Skeletal muscle cell (primary cell): Measurements from ENCODE around the gene AP4B1.
A peak's percentile ranks its signal among the peaks of the same experiment; 100 is the strongest.

Experiments used
- DNase-seq: peaks from one replicate; pipeline ENCODE4 v3.0.0-alpha.2; 2010; ENCODE audit warnings: low read depth
- H3K4me3 ChIP-seq: 2 replicates; pipeline ENCODE4 v1.5.1; 2011; ENCODE audit warnings: low read depth, mild to moderate bottlenecking, control low read depth, low read length, moderate library complexity

Gene AP4B1

DNA sequence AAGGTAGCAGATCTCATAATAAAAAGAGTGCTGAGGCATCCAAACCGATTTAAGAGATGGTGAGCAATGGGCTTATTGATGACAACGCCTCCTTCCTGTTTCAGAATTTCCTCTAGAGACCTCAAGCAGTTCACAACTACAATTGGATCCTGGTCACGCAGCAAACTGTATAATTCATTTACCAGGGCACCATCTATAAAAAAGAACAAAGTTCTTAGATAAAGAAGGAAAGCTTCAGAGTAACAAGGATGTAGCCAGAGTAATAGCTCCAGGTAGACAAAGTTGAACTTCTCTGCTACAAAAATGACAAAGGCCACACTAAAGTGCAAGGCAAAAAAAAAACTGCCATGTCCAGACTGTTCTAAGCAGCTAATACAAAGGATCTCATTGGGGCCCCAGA is 3.4 kb downstream of the AP4B1 start:
- H3K4me3 ChIP-seq: no peak overlapping the region
- no peak for DNase-seq

DNA sequence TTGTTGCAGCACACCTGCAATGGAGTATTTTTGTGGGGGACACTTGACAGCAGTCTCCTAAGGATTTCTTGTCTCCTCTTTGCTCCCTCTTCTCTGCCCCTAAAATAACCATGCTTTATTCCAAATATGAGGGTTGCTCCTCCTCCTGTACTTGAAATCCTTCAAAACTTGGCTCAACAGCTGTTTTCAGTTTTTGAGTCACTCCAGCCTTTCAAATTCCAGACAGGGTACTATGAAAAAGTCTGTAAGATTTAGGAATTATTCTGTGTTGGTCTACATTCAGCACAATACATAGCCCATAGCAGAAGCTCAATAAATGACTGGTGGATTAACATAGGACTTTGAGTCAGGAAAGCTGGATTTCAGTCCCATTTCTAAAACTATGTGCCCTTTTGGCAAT is 5.5 kb downstream of the AP4B1 start:
- DNase-seq: no peak
- no peak overlapping the region for H3K4me3 ChIP-seq

DNA sequence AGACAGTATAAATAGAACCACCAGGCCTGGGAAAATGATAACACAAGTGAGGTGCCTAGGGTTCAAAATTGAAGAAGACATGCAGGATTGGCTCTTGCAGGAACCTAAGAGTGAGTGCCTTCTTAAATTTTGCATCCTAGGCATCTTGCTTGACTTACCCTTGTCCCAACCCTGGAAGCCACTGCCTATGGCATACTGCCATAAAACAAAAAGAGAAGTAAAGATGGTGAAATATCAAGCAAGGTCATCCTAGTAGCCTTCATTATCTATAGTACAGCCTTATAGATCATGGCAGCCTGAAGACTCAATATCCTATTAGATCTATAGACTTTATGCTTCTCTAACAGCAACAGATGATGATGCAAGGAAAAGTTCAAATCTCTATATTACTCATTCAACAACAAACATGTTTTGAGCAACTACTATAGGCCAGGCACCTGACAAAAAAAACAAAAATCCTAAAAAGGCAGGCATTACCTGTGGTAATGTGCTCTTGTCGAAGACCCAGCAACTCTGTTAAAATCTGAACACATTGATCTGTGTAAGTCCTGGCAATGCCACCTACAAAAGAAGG is 6.3 kb downstream of the AP4B1 start:
- H3K4me3 ChIP-seq: no peak overlapping the region
- no peak for DNase-seq

DNA sequence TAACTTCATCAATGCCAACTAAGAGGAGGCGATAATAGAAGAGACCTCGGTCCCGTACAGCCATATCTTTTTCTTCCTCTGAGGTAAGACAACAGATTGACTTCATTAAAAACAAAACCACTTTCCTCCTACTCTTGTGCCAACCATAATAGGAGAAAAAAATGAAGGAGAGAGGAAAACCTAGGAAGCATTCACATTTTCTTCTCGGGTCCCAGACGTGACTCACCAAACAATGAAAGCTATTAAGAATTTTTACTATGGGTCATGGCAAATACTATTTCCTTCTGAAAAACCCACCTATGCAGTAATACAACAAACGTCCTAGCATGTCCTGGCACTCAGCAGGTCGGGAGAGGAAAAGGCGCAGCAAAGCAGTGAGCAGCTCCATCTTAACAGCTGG is 8.6 kb downstream of the AP4B1 start:
- DNase-seq: no peak

DNA sequence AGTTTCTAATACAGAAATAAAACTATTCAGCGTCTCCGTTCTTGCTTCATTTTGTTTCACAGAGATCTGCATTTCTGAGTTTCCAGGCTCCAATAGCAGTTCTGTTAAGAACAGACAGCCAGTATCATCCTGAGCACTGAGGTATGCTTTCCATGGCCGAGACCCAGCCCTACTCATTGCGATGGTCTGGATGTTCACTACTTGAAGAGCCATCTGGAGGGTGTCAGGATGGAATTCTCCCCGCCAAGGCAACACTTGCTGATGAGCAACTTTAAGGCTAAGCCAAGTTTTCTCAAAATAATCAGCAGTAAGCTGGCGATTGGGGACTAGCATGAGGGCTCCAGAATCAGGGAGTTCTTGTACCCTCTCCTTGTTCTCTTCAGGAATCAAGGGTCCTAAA is 9.5 kb downstream of the AP4B1 start:
- DNase-seq: no peak
- no peak overlapping the region for H3K4me3 ChIP-seq

More for the DNA sequence above, 8.6 kb downstream of the AP4B1 start:
- H3K4me3 ChIP-seq: no peak overlapping the region

DNA sequence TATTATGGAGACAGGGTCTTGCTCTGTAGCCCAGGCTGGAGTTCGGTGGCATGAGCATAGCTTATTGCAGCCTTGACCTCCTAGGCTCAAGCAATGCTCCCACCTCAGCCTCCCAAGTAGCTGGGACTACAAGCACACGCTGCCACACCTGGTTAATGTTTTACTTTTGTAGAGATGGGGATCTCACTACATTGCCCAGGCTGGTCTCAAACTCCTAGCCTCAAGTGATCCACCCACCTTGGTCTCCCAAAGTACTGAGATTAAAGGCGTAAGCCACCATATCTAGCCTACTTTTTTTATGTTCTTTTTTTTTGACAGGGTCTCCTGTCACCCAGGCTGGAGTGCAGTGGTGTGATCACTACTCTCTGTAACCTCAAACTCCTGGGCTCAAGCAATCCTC is 11.3 kb downstream of the AP4B1 start:
- DNase-seq: no peak
- H3K4me3 ChIP-seq: no peak overlapping the region

DNA sequence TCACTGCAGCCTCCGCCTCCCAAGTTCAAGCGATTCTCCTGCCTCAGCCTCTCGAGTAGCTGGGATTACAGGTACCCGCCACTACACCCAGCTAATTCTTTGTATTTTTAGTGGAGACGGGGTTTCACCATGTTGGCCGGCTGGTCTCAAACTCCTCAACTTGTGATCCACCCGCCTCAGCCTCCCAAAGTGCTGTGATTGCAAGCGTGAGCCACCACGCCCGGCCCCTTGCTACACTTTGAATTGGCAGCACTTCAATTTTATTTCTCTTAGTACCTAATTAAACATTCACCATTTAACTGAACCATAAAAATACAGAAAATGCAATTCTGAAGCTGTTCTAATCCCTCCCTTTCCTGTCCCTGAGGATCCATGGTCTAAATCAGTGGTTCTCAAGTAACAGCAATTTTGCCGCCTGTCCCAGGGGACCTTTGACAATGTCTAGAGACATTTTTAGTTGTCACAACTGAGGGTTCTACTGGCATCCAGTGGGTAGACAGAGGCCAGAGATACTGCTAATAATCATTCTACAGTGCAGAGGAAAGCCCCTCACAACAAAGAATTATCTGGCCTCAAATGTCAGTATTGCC is 12.9 kb downstream of the AP4B1 start:
- DNase-seq: no peak
- no peak overlapping the region for H3K4me3 ChIP-seq

DNA sequence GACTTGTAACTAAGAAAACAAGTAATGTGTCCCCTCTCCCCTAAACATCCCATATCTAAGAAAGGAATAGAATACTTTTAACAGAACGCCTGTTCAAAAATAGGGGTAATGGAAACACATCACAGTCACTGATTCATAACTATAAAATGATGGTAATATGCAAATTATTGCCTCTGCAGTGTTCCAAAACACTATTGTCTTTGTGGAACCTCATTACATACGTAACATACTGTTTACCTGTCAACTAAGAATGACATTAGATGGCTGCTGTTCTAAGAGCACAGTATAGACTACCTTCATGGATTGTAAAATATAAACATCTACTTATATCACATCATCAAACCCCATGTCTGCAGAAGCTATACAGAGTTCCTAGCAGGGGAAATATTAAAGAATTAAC is 13.8 kb downstream of the AP4B1 start:
- no peak overlapping the region for H3K4me3 ChIP-seq
- no peak for DNase-seq

DNA sequence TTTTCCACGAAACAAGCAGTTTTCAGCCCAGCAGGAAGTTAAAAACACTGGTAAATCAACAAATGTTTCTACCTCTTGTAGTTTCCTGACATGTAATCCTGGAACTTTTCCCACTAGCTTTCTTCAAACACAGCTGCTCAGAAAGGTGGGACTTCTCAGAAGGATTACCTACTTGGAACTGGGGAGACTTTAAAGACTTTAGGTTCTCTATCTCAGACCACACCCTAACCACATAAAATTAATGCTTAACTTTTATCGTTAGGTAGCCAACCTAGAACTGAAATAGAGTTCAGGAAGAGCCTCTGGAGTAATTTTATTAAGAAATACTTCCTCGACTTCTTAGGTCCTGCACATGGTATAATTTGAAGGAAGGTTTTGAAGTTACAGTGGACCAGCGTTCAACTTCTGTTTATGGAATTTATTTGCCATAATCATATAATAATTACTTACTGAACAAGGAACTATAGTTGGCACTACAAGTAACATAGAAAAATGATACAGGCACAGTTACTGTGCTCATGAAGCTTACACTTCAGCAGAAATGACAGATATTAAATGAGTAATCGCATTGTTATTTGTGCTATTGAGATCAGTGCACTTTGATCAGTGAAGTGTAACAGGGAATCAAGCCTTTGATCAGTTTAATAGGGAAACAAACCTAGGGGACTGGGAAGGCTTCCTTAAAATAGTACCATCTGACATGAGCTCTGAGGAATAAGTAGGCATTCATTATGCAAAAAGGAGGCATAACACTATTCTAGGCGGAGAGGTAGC is 17.0 kb downstream of the AP4B1 start, which contains the start of gene BCL2L15:
TSS of gene BCL2L15 (minus strand) at position 180 of the 774 bp plus-strand sequence. CDS start 206 bp downstream, outside the sequence.
- DNase-seq: no peak
- no peak within 1 kb of the TSS for H3K4me3 ChIP-seq

DNA sequence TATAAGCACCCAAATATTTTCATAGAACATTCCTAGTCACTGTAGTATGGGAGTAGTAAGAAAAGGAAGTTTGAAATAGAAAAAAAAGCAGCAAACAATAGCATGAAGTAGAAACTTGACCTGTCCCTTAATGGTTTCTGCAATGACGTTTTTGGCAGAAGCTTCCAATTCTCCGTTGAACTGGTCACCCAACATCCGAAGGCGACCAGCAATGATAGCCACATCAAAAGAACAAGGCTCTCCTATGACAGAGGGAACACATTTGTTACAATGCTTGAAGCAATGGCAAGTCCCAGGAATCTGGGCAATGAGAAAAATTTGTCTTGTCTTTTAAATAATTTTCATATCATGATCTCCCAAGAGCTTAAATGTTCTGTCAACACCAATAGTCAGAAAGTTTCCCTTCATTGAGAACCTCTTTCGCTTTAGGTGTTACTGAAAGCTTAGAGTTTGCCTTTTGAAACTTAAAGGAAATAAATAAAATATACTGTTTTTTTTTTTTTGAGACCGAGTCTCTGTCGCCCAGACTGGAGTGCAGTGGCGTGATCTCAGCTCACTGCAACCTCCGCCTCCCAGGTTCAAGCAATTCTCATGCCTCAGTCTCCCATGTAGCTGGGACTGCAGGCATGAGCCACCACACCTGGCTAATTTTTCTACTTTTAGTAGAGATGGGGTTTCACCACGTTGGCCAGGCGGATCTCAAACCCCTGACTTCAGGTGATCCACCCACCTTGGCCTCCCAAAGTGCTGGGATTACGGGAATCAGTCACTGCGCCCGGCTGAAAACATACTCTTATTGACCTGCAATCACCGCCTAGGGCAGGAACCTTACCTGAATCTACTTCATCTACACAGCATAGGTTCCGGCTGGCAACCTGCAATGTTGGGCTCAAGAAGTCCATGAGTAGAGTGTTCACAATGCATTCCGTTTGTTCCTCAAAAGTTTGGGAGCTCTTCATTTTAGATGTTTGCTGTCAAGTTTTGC is 17.9 kb downstream of the AP4B1 start:
- no peak for DNase-seq
- no peak overlapping the region for H3K4me3 ChIP-seq

DNA sequence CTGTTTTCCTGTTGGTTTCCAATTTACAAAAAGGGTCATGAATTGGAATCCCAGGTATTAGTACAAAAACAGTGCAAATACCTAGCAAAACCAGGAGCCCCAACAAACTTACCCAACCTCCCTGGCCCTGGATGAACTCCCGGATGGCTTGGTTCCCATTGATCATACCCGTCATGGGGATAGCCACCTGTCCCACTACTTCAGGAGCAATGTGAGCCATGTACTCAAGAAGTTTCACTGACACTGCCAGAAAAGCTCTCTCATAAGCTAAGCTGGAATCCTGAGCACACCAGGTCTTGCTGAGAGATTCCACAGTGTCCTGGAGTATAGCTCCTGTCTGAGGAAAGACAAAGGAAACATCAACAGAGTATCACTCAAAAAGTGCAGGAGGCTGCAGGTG is 22.9 kb downstream of the AP4B1 start:
- DNase-seq: no peak

DNA sequence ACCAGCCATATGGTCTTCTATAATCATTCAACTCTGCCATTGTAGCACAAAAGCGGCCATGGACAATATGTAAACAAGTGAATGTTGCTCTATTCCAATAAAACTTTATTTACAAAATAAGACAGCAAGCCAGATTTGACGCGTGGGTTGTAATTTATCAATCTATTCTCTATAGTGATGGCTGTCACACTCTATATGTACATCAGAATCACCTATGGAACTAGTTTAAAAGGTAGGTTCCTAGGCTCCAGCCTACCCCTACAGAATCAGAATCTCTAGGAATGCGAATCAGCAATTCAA is 24.9 kb downstream of the AP4B1 start:
- no peak overlapping the region for H3K4me3 ChIP-seq
- no peak for DNase-seq

More for the DNA sequence above, 22.9 kb downstream of the AP4B1 start:
- H3K4me3 ChIP-seq: no peak overlapping the region

DNA sequence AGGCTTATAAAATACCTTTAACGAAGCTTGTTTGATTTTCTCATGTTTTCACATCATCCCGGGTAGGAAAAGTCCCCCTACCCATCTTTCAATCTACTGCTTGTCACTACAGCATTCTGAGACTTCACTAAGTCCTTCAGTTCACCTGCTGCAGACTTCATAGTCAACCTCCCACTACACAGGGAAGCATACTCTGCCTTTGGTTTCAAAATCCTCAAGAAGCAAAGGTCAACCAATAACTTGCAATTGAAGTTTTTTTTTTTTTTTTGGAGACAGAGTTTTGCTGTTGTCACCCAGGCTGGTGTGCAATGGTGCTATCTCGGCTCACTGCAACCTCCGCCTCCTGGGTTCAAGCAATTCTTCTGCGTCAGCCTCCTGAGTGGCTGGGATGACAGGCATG is 28.4 kb downstream of the AP4B1 start:
- DNase-seq: no peak
- no peak overlapping the region for H3K4me3 ChIP-seq

DNA sequence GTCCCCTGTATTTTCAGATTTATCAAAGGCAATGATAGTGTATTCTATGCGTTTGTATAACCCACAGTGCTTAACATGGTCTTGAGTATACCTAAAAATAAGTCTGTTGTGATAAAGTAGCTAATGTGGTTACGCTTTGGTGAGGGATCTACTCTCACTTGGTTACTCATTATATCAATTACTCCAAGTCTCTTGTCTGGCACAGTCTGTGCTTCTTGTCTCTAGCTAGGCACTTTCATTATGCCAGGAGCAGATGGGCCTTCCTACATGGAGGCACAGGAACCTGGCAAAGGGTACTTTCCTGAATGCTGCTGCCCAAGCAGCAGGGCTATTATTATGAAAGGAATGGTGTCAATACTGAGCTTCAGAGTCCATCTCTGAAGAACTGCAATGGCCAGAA is 28.9 kb downstream of the AP4B1 start:
- no peak overlapping the region for H3K4me3 ChIP-seq
- DNase-seq: no peak

DNA sequence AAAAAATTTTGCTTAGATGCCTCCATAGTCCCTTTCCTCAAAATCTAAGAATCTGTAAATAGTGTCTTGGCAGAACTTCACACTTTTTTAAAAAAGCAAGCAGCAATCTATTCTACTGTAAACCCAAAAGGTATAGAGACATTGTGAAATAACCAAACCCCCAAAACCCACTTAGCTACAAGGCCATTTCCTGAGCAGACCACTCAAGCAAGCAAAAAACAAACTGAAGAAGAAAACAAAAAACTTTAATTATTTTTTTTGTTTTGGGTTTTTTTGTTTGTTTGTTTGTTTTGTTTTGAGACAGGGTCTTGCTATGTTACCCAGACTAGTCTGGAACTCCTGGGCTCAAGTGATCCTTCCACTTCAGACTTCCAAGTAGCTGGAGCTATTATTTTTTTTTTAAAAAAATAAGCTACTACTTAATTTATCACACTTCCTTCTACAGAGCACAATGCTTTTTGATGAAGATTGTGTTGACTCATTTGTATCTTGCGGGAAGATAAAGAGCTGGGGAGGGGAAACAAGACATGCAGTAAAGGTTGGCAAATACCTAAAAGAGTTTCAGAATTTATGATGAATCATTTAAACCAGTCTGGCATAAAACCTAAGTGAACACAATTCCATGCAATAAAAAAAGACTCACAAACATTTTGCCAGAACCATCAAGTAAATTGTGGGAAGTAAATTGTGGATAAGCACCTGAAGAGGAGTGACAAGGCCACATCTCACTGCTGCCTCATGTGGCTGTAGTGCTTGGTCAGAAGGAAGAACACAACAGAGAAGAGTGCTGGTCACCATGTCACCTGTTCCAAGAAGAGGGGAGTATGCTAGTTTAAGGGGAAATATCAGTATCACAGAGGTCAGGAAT is 30.4 kb downstream of the AP4B1 start:
- H3K4me3 ChIP-seq: no peak overlapping the region
- DNase-seq: no peak

DNA sequence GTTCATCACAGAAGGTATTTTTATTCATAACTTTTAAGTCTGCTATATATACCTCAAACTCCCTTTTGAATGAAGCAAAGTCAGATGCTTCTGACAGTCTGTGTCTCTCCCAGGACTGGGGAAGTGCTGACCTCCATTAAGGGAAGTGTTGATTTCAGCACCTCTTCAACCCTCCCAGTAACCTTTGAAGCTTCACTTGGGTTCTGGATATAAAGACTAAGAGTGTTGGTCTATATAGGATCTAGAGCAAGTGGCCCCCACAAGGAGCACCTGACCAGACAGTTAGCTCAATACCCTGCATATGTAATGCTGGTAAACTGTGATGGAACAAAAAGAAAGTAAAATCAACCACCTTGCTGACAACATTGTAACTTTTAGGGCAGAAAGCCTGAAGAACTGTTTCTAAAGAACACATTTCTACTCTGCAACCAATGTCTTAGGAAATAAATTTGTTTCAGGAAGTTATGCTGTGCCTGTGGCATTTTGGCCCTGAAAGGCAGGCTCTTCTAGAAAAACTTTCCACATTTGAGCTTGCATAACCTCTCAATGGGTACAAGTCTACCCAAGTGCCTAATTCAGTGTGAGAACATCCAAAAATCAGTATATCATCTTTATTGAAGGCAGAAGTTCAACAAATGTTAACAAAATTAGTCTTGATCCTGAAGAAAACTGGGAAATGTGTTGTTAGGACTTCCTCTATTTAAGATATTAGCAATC is 32.2 kb downstream of the AP4B1 start:
- DNase-seq: no peak
- no peak overlapping the region for H3K4me3 ChIP-seq

DNA sequence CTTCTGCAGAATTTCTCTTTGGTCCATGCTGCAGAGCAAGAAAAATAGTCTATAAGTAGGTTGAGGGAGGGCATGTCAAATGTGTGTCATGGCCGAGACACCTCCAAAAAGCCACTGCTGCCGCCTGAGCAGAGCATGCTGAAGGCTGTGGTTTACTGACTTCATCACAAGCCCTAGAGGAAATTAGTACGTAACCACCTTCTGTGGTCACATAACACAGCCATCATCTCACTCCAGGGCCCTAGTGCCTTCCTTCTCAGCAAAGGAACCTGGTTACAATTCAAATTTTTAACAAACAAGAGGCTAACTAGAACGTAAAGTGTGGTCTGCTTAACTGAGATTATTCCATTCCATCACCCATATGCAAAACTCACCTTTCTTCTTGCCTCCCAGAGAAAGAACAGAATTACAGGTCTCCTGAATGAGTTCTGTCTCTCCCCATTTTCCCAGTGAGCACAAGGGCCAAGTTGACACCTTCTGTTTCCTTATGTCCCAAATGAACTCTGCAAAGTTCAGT is 32.9 kb downstream of the AP4B1 start, which contains the start of gene PTPN22:
TSS of gene PTPN22 (minus strand) at position 116 of the 517 bp plus-strand sequence.
- peak; percentile 52 for DNase-seq
- H3K4me3 ChIP-seq: peak within 1 kb of the TSS; percentile 30

DNA sequence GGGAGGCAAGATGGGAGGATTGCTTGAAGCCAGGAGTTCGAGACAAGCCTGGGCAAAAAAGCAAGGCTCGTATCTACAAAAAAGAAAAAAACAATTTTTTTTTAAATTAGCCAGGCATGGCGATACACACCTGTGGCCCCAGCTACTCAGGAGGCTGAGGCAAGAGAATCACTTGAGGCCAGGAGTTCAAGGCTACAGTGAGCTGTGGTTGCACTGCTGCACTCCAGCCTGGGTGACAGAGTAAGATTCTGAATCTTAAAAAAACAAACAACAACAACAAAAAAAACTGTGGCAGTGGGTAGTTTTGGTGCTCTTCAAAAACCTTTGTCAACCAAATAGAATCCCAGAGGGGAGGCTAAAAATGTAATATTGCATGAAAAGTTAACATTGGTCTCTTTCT is 33.8 kb downstream of the AP4B1 start:
- no peak overlapping the region for H3K4me3 ChIP-seq
- no peak for DNase-seq
